DND-41 (cell line): Measurements from ENCODE around the gene BCR.

ENCODE experiments used
- ATAC-seq: fragments of 200-7000 bp; cut with Tn5 transposase; 3 replicates; pipeline ENCODE4 v1.9.1; 2021; ENCODE audit warnings: low read depth; ENCODE audit not compliant: insufficient read depth
- DNase-seq: peaks from one replicate; pipeline ENCODE4 v3.0.0-alpha.2; 2020
- H2AFZ ChIP-seq: 2 replicates; pipeline ENCODE4 v1.6.0; 2012; ENCODE audit warnings: low read depth, low read length
- H3K27ac ChIP-seq: 2 replicates; pipeline ENCODE4 v1.5.1; 2012; ENCODE audit warnings: low read length, inconsistent platforms
- H3K27me3 ChIP-seq: fragments of 200-600 bp; sonication (generic); 2 replicates; pipeline ENCODE4 v1.6.0; 2012; ENCODE audit warnings: low read length, mild to moderate bottlenecking, inconsistent platforms; ENCODE audit not compliant: insufficient read depth, poor library complexity
- H3K36me3 ChIP-seq: 2 replicates; pipeline ENCODE4 v1.5.1; 2012; ENCODE audit warnings: low read length, inconsistent platforms; ENCODE audit not compliant: insufficient read depth
- H3K4me1 ChIP-seq: 2 replicates; pipeline ENCODE4 v1.5.1; 2012; ENCODE audit warnings: mild to moderate bottlenecking, low read length; ENCODE audit not compliant: insufficient read depth
- H3K4me2 ChIP-seq: 2 replicates; pipeline ENCODE4 v1.6.0; 2012; ENCODE audit warnings: mild to moderate bottlenecking, moderate library complexity, low read length, inconsistent platforms; ENCODE audit not compliant: insufficient read depth
- H3K4me3 ChIP-seq, 2 experiments: fragments of 200-600 bp in 1 of 2; shearing (Covaris generic) in 1 of 2; 2 replicates each; pipeline ENCODE4 v1.5.1; 2012 to 2016; ENCODE audit warnings: inconsistent platforms in 2 of 2, low read length in 2 of 2, mild to moderate bottlenecking in 2 of 2, low read depth in 1 of 2, moderate library complexity in 1 of 2
- H3K79me2 ChIP-seq: 2 replicates; pipeline ENCODE4 v1.6.0; 2012; ENCODE audit warnings: low read length, inconsistent platforms; ENCODE audit not compliant: insufficient read depth
- H3K9ac ChIP-seq: 2 replicates; pipeline ENCODE4 v1.6.0; 2012; ENCODE audit warnings: low read depth, mild to moderate bottlenecking, inconsistent platforms, low read length, moderate library complexity
- H3K9me3 ChIP-seq: 2 replicates; pipeline ENCODE4 v1.5.1; 2012; ENCODE audit warnings: low read length, moderate library complexity, mild to moderate bottlenecking, inconsistent platforms; ENCODE audit not compliant: insufficient read depth, severe bottlenecking
- H4K20me1 ChIP-seq: 2 replicates; pipeline ENCODE4 v1.6.0; 2012; ENCODE audit warnings: low read length; ENCODE audit not compliant: insufficient read depth
- EZH2 ChIP-seq: IDR thresholded peaks from 3 replicates; pipeline ENCODE4 v1.6.1; 2012; ENCODE audit warnings: borderline replicate concordance, low read depth, mild to moderate bottlenecking, moderate library complexity, low read length, inconsistent platforms; ENCODE audit not compliant: severe bottlenecking
- TF ChIP-seq, protein P1 (sequence below): IDR thresholded peaks from 2 replicates; pipeline ENCODE4 v1.5.1; 2012; ENCODE audit warnings: borderline replicate concordance, low read length, moderate library complexity, mild to moderate bottlenecking; ENCODE audit not compliant: poor library complexity, severe bottlenecking; ENCODE audit errors: extremely low read depth

BCR gene

DNA sequence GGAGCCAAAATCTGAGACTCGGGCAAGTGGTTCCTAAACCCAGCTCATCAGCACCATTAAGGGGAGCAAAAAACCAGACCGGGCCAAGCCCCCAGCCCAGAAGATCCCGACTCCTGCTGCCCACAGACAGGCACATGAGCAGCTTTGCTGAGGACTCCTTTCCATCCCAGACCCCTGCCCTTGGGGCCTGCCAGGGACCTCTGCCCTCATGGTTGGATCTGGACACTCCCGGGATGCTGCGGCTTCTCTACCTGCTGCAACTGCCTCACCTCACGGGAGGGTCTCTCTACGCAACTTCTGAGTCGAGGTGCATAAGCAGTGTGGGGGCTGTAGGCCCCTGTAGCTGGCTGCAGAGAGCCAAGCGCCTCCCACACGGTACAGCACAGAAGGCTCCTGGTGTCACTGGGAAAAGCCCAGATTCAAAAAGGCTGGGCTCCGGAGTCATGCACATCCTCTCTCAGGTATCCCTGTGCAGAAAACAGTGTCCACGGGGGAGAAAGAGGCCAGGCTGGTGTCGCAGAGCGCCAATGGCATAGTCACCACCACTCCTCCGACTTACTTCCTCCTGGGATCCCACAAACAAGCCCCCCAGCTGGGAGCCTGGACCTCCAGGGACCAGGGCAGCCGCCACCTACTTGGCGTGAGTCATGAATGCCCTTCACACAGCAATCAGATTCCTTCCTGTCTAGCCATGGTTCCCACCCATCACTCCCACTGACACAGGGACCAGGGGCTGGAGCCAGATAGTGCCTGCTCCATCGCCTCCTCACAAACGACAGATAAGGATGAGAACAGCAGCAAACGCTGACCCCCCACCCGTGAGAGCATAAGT is 122.1 kb downstream of the BCR start:
- H4K20me1 ChIP-seq, result no peaks in the 10 kb centered on the region
- DNase-seq, result no peak
- no peaks in the 10 kb centered on the region for H3K4me1 ChIP-seq
- H3K79me2 ChIP-seq, result no peaks in the 10 kb centered on the region
- no peak overlapping the region for H2AFZ ChIP-seq
- H3K27me3 ChIP-seq, result no peaks in the 10 kb centered on the region
- H3K9ac ChIP-seq, result no peak overlapping the region
- no peak for TF ChIP-seq EZH2
- TF ChIP-seq, protein P1, sequence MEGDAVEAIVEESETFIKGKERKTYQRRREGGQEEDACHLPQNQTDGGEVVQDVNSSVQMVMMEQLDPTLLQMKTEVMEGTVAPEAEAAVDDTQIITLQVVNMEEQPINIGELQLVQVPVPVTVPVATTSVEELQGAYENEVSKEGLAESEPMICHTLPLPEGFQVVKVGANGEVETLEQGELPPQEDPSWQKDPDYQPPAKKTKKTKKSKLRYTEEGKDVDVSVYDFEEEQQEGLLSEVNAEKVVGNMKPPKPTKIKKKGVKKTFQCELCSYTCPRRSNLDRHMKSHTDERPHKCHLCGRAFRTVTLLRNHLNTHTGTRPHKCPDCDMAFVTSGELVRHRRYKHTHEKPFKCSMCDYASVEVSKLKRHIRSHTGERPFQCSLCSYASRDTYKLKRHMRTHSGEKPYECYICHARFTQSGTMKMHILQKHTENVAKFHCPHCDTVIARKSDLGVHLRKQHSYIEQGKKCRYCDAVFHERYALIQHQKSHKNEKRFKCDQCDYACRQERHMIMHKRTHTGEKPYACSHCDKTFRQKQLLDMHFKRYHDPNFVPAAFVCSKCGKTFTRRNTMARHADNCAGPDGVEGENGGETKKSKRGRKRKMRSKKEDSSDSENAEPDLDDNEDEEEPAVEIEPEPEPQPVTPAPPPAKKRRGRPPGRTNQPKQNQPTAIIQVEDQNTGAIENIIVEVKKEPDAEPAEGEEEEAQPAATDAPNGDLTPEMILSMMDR, result no peak
- H3K4me2 ChIP-seq, result no peak overlapping the region
- H3K36me3 ChIP-seq, result peaks cover 52% of the 10 kb centered on the region
- no peak for ATAC-seq
- no peak overlapping the region for H3K27ac ChIP-seq
- H3K4me3 ChIP-seq, result no peak overlapping the region
- no peaks in the 10 kb centered on the region for H3K9me3 ChIP-seq

DNA sequence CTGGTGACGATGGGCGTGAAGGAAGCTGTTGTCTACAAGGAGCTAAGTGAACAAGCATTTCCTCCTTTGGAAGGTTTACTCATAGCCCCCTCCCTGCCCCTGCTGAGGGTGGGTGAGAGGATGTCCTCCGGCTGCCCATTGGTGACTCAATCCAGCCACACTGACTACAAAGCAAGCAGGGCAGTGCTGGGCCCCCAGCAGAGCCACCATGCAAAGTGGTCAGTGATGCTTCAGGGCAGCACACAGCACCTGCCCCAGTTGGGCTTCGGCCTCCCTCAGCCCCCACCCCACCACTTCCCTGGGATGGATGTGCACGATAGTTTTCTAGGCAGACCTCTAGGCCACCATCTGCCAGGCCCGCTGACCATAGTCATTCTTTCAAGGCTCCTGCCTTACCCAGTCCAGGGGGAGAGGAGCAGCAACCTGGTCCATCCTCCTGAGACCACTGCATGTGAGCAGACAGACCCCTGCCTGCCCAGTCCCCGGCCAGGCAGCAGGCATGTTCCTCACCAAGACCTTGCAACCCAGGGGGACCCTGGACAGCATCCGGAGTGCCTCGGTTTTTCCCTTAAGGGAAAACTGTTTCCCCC is 125.1 kb downstream of the BCR start:
- Histone ChIP-seq H3K27ac (no peak overlapping the region), H4K20me1 (no peaks in the 10 kb centered on the region), H3K27me3 (no peaks in the 10 kb centered on the region), H3K4me2 (no peak overlapping the region), H3K9ac (no peak overlapping the region), H3K4me3 (no peak overlapping the region), H3K9me3 (no peaks in the 10 kb centered on the region), H2AFZ (no peak overlapping the region), H3K79me2 (no peaks in the 10 kb centered on the region), H3K36me3 (peaks cover 31% of the 10 kb centered on the region), H3K4me1 (no peaks in the 10 kb centered on the region)
- DNase-seq (no peak), ATAC-seq (no peak)
- no peak for TF ChIP-seq EZH2
- TF ChIP-seq, protein P1, result no peak

DNA sequence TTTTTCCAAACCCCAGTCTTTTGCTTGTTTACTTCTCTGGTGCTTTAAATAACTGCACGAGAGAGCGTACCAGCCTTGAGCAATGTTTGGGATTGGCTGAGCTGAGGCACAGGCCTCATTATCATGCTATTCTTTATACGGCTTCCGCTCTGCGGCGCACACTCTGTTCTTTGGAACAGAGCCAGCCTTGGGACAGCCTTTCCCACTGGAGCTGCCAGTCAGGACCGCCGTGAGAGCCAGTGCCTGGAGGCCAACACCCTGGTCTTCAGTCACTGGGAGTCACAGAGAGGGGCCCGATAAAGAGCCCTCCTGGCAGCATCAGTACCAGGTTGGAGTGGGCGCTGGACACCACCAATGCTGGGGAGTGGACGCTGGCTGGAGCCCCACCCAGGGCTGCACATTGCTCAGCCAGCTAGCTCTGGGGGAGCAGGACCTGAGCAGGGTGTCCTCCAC is 125.6 kb downstream of the BCR start:
- H3K79me2 ChIP-seq, result no peaks in the 10 kb centered on the region
- no peaks in the 10 kb centered on the region for H4K20me1 ChIP-seq
- H2AFZ ChIP-seq, result no peak overlapping the region
- no peak for TF ChIP-seq EZH2
- TF ChIP-seq, protein P1, result no peak
- H3K4me2 ChIP-seq, result no peak overlapping the region
- no peak overlapping the region for H3K27ac ChIP-seq
- DNase-seq (no peak), ATAC-seq (no peak)
- H3K4me3 ChIP-seq, result no peak overlapping the region
- no peaks in the 10 kb centered on the region for H3K4me1 ChIP-seq
- no peaks in the 10 kb centered on the region for H3K9me3 ChIP-seq
- no peak overlapping the region for H3K9ac ChIP-seq
- peaks cover 27% of the 10 kb centered on the region for H3K36me3 ChIP-seq
- no peaks in the 10 kb centered on the region for H3K27me3 ChIP-seq
